ENCODE measurements around the gene GLTP. TPM values are rescaled to one million over a fixed set of nuclear protein-coding genes. Genes with fewer than 3 reads are reported as not detected.
A peak's percentile ranks its signal among the peaks of the same experiment; 100 is the strongest.

The GLTP gene
- total RNA-seq, 3 donors from 2014 or later (not counting 1 experiment from before 2014, with no cell fraction given) = 48.6 to 52.8 (median 49.2) TPM

- no peaks in the 10 kb centered on the region for H3K9me3 ChIP-seq (ENCODE audit: control insufficient read depth, insufficient read depth, low read length)
- no peak for DNase-seq
- no peak for ATAC-seq
- H3K27ac ChIP-seq (ENCODE audit: low read length) = no peak overlapping the region
- intact Hi-C loops (cut with micrococcal nuclease) = no loop called here
- H3K27me3 ChIP-seq (ENCODE audit: control insufficient read depth, insufficient read depth, low read length) = no peaks in the 10 kb centered on the region
- H3K4me1 ChIP-seq (ENCODE audit: control insufficient read depth, insufficient read depth, low read length) = peaks cover 6% of the 10 kb centered on the region
- H3K4me1 Mint-ChIP-seq = peaks cover 27 to 37% of the 10 kb centered on the region in 2 donors
- no peaks in the 10 kb centered on the region for H3K36me3 Mint-ChIP-seq
- H3K27ac Mint-ChIP-seq = no peak overlapping the region
- H3K9me3 Mint-ChIP-seq = no peaks in the 10 kb centered on the region
- H3K27me3 Mint-ChIP-seq (ENCODE audit: low read depth in 2 of 2) = no peaks in the 10 kb centered on the region
- TF ChIP-seq CTCF (IDR thresholded peaks at IDR 0.05) = no peak
- peaks cover 7% of the 10 kb centered on the region for H3K36me3 ChIP-seq (ENCODE audit: control insufficient read depth, insufficient read depth, low read length)
- WGBS (ENCODE audit: insufficient coverage) = 68% methylated on average over 2 of the region's 2 CpGs
- H3K4me3 Mint-ChIP-seq = no peak overlapping the region
- H3K4me3 ChIP-seq (ENCODE audit: low read length) = no peak overlapping the region
These were observed 9.7 kb downstream of the GLTP start for GRCh38 chr12:109870648-109871047.

GRCh38 chr12:109868182-109869051 lies 11.9 kb downstream of the GLTP start:
- ATAC-seq = no peak
- no peak overlapping the region for H3K27ac ChIP-seq (ENCODE audit: low read length)
- no peak for TF ChIP-seq CTCF (IDR thresholded peaks at IDR 0.05)
- Mint-ChIP-seq H3K36me3 (no peaks in the 10 kb centered on the region), H3K9me3 (no peaks in the 10 kb centered on the region), H3K4me1 (peaks cover 29 to 31% of the 10 kb centered on the region in 2 donors), H3K27ac (peak overlapping the region; percentile 30 to 44), H3K4me3 (no peak overlapping the region), H3K27me3 (ENCODE audit: low read depth in 2 of 2) (no peaks in the 10 kb centered on the region)
- H3K36me3 ChIP-seq (ENCODE audit: control insufficient read depth, insufficient read depth, low read length) = peaks cover 7% of the 10 kb centered on the region
- H3K4me3 ChIP-seq (ENCODE audit: low read length) = no peak overlapping the region
- DNase-seq = no peak
- no peaks in the 10 kb centered on the region for H3K27me3 ChIP-seq (ENCODE audit: control insufficient read depth, insufficient read depth, low read length)
- no peaks in the 10 kb centered on the region for H3K9me3 ChIP-seq (ENCODE audit: control insufficient read depth, insufficient read depth, low read length)
- peaks cover 26% of the 10 kb centered on the region for H3K4me1 ChIP-seq (ENCODE audit: control insufficient read depth, insufficient read depth, low read length)
- WGBS (ENCODE audit: insufficient coverage) = 83% methylated on average over 9 of the region's 9 CpGs
- intact Hi-C loops (cut with micrococcal nuclease) = no loop called here

- H3K9me3 Mint-ChIP-seq = no peaks in the 10 kb centered on the region
- Histone ChIP-seq H3K9me3 (ENCODE audit: control insufficient read depth, insufficient read depth, low read length) (no peaks in the 10 kb centered on the region), H3K36me3 (ENCODE audit: control insufficient read depth, insufficient read depth, low read length) (peaks cover 2% of the 10 kb centered on the region), H3K27ac (ENCODE audit: low read length) (peak overlapping the region; percentile 74), H3K4me3 (ENCODE audit: low read length) (no peak overlapping the region), H3K4me1 (ENCODE audit: control insufficient read depth, insufficient read depth, low read length) (peaks cover 30% of the 10 kb centered on the region), H3K27me3 (ENCODE audit: control insufficient read depth, insufficient read depth, low read length) (no peaks in the 10 kb centered on the region)
- ATAC-seq (no peak), DNase-seq (no peak)
- H3K4me3 Mint-ChIP-seq = peak overlapping the region; percentile 31
- H3K27ac Mint-ChIP-seq = peak overlapping the region; percentile 81 to 86
- H3K27me3 Mint-ChIP-seq (ENCODE audit: low read depth in 2 of 2) = no peaks in the 10 kb centered on the region
- no peak for TF ChIP-seq CTCF (IDR thresholded peaks at IDR 0.05)
- H3K4me1 Mint-ChIP-seq = peaks cover 28 to 31% of the 10 kb centered on the region in 2 donors
- intact Hi-C loops (cut with micrococcal nuclease) = no loop called here
- 88% methylated on average over 3 of the region's 3 CpGs for WGBS (ENCODE audit: insufficient coverage)
- no peaks in the 10 kb centered on the region for H3K36me3 Mint-ChIP-seq
These were observed 15.4 kb downstream of the GLTP start for GRCh38 chr12:109864916-109865315.

Data from natural killer cell (primary cell).